ENCODE data around the gene DOK6.

DOK6 gene

GRCh38 chr18:69557282-69557681, 156.6 kb downstream of the DOK6 start:
- DNase-seq, result no peak

- DNase-seq, result no peak
Measured at GRCh38 chr18:69558052-69558451, 157.4 kb downstream of the DOK6 start.

- DNase-seq, result no peak
Measured at GRCh38 chr18:69559604-69560003, 158.9 kb downstream of the DOK6 start.

- DNase-seq, result no peak
Measured at GRCh38 chr18:69564602-69565001, 163.9 kb downstream of the DOK6 start.

GRCh38 chr18:69567813-69568488, 167.3 kb downstream of the DOK6 start:
- no peak for DNase-seq

- no peak for DNase-seq
Measured at GRCh38 chr18:69569133-69569532, 168.4 kb downstream of the DOK6 start.

- DNase-seq, result no peak
Measured at GRCh38 chr18:69574401-69574800, 173.7 kb downstream of the DOK6 start.

- no peak for DNase-seq
Measured at GRCh38 chr18:69580107-69580506, 179.4 kb downstream of the DOK6 start.

GRCh38 chr18:69584429-69584828, 183.7 kb downstream of the DOK6 start:
- DNase-seq, result no peak

GRCh38 chr18:69585696-69586095, 185.0 kb downstream of the DOK6 start:
- DNase-seq, result no peak

- DNase-seq, result no peak
Measured at GRCh38 chr18:69586537-69586936, 185.8 kb downstream of the DOK6 start.

- no peak for DNase-seq
Measured at GRCh38 chr18:69588301-69588700, 187.6 kb downstream of the DOK6 start.

- no peak for DNase-seq
Measured at GRCh38 chr18:69590150-69590549, 189.5 kb downstream of the DOK6 start.

GRCh38 chr18:69596345-69596744, 195.7 kb downstream of the DOK6 start:
- no peak for DNase-seq

GRCh38 chr18:69597561-69597960, 196.9 kb downstream of the DOK6 start:
- no peak for DNase-seq

GRCh38 chr18:69599377-69599776, 198.7 kb downstream of the DOK6 start:
- no peak for DNase-seq

- no peak for DNase-seq
Measured at GRCh38 chr18:69612242-69612641, 211.6 kb downstream of the DOK6 start.

GRCh38 chr18:69616114-69616513, 215.4 kb downstream of the DOK6 start:
- DNase-seq, result no peak

- DNase-seq, result no peak
Measured at GRCh38 chr18:69617408-69617807, 216.7 kb downstream of the DOK6 start.

- peak; percentile 67 for DNase-seq
Measured at GRCh38 chr18:69617888-69618287, 217.2 kb downstream of the DOK6 start.

GRCh38 chr18:69622184-69622583, 221.5 kb downstream of the DOK6 start:
- no peak for DNase-seq

GRCh38 chr18:69622961-69623360, 222.3 kb downstream of the DOK6 start:
- DNase-seq, result no peak

GRCh38 chr18:69626171-69626570, 225.5 kb downstream of the DOK6 start:
- DNase-seq, result no peak

GRCh38 chr18:69626643-69627242, 226.1 kb downstream of the DOK6 start:
- no peak for DNase-seq

- no peak for DNase-seq
Measured at GRCh38 chr18:69628774-69629359, 228.2 kb downstream of the DOK6 start.
